GM19240 (cell line): ENCODE measurements around the gene SH3RF3.

Source experiments
- DNase-seq: peaks from one replicate; pipeline ENCODE4 v3.0.0; 2011; ENCODE audit warnings: low spot score; ENCODE audit not compliant: insufficient read length

SH3RF3 gene

DNA sequence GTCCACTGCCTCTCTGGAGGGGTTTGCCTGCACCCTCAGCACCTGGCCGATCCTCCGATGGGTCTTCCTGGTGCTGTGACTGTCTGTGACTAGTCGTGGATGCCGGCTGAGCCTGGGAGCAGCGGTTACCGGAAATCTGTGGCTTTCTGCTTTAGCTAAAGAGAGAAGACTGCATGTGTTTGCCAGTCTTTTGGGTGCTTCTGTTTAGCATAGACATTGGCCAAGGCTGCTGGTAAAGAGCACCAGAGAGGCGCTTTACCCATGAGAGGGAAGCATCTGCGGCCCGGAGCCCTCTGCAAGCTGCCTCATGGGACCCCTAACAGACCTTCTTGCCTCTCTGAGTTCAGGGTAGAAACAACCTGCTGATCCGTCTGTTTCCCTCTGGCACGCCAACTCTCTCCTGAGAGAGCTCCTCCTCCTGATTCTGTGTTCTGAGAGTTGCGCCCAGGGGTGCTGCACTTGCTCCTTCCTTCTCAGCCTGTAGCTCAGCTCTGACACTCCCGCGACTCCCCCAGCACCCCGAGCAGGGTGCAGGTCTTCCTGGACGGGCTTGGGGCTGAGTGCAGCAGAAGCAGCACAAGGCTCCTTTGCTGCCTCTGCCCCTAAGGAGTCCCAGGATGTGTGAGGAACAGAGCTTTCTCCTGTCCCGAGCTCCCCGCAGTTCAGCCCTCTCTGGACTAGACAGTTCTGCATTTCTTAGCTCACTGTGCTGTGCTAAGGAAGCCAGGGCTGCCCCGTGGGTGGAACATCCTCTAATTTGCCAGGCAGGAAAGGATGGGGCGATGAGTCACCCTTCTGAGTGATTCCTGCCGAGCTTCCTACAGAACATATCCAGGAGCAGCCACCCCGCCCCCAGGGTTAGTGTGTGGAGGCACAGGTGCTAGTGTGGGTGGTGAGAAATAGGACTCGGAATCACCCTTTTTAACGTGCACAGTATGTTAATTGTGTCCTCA lies 203.2 kb downstream of the SH3RF3 start:
- DNase-seq, result no peak

DNA sequence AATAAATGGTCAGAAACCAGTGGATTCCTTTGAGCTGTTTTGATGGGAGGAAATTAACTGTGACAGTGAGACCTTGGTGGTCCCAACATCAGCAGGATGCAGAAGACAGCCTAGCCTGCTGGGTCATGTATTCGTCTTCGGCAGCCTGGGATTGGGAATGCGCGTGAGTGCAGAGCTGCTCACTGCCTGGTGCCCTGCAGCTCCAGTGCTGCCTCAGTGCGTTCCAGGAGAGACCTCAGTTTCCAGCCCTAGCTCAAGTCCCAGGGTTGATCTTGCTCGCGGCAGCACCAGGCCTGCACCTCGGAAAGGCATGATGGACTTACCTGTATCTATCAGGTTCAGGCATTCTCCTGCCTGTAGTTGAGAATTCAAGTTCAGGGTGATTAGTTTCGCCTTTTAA lies 203.9 kb downstream of the SH3RF3 start:
- no peak for DNase-seq

DNA sequence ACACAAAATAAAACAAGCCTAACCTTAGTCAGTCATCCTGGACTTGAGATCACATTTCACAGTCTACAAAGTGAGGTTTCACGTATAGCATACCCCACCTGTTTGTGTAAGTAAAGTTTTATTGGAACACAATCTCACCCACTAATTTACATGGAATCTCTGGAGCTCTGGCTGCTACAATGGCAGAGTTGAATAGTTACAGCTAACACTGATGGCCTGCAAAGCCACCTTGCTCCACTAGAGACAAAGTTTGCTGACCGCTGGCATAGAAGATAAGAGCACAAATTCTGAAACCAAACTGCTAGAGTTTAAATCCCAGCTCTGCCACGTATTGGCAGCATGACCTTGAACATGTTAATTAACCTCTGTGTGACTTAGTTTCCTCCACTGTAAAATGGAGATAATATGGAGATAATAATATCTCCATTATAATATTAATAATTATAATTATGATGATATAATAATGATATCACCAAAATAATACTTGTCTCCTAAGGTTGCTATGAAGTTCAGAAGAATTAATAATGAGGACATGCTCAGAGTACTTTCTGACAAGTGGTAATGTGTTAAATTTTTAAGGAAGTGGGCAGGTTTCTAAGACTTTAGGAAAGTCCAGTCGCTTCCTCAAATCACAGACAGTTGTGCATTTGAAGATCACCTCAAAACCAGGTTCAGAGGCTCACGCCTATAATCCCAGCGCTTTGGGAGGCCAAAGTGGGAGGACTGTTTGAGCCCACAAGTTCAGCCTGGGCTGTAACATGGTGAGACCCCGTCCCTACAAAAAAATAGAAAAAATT lies 204.6 kb downstream of the SH3RF3 start:
- no peak for DNase-seq

DNA sequence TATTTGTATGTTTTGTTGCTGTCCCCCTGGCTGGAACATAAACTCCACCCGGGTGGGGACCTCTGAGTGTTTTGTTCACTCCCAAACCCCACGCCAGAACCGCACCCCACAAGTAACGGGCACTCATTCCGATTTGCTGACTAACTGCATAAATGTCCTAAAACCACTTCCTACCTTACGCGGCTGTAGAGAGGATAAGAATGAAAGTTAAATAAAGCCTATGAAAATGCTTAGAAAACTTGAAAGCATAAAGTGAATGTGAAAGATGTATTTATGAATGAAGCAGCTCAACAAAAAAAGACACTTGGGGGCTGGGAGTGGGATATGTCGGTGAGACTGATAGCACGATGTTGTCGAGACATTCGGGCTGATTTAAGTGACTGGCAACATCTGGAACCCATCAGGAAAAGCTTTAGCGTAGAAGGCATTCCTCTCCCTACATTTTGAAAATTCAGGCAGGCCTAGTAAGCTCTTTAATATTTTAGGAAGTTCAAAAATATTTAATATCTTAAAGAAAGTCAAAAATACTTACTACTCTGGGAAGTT lies 206.7 kb downstream of the SH3RF3 start:
- DNase-seq, result no peak

DNA sequence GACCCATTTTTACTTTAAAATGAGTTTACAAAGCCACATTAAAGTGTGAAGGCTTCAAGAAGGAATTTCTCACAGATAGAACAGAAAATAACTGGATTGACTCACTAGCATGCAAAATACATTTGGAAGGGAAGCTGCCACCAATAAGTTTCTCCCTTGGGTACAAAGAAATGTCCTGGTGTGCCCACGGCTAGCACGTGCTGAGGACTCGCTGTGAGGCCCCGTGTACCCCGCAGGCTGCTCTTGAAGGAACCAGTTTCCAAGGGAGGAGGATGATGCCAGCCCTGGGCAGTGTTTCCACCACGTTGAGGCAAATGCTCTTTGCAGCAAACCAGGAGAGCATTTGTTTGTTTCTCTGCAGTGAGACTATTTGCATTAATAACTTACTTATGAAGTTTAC lies 207.3 kb downstream of the SH3RF3 start:
- DNase-seq, result no peak

DNA sequence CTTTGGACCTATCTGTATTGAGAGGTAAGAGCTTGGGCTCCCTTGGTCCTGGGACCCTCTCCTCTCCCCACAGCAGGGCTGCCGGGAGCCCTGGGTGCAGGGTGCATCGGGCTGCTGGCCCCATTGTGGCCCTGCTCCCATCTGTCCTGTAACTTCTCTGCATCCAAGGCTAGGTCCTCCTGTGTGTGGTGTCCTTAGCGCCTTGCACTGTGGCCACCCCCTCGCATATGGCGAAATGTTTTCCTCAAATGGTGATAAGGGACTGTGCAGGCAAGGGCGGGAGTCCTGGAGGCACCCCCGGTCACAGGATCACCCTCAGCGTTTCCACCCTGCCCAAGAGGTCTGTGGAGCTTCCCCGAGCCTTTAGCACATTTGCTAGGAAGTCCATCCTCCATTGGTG lies 208.2 kb downstream of the SH3RF3 start:
- no peak for DNase-seq

DNA sequence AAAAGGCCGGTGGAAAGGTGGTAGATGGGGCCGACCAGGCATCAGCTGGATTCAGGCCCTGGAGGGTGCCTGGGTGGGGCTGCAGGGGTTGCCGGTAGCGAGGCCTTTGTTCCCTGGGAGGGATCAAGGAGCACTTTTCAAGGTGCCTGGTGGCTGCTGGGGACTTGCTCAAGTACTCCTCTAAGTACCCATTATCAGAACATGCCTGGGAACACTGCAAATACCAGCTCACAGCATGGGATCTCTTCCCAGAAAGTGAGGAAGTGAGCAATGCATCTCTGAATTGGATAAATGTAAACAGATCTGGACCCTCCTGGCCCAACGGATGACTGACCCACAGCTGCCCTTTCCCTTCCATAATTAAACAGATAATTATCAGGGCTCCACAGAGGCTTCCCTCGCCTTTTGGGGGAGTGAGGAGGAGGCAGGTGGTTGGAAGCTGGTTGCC lies 210.5 kb downstream of the SH3RF3 start:
- DNase-seq, result no peak

DNA sequence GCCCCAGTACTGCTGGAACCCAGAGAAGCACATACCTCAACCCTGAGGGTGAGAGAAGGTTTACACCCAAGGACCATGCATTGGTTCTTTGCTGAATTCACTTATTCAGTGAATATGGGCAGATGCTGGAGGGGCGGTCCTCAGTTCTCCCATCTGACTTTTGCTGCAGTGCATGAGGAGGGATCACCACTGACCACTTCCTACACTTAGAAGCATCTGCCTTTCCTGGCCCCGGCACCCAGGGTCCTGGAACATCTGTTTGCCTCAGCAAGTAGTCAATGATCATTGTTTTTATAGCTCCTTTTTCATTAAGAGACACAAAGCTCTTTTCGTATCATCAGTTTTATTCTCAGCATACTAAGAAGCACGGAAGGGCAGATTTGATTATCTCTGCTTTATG lies 211.4 kb downstream of the SH3RF3 start:
- DNase-seq, result no peak

DNA sequence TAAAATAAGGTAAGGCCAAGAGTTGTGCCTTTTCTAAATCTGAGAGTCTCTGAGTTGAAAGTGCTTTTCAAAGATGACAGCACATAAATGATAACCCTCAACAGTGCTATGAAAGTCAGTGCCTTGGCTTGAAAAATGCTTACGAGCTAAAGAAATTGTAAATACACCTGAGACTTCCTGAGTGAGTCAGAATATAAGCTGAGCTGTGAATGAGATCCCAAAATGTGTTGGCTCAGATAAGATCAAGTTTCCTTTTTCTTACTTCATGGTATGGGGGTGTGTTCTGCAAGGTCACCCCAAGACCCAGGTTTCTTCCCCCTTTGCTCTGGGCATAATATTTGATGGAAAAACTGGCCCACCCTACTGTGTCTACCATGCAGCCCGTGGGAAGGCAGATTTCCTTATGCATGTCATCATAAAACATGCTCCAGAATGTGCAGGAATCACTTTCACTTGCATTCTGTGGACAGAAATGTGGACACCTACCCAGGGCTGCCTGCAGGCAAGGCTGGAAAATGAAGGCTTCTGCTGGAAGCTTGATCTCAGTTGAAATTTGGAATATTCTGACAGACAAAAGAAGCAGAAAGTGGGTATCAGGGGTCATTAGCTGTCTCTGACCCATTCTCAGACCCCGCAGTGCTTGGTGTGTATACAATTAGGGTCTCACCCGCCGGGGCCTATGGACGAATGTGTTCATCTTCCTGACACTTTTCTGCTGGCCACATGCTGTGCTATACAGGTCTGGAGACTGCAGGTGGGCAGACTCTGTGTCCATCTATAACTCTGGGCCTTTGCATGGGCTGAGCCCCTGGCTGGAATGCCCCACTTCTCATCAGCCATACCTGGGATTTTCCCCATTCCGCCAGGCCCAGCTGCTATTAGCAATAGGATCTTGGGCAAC lies 212.6 kb downstream of the SH3RF3 start:
- no peak for DNase-seq

DNA sequence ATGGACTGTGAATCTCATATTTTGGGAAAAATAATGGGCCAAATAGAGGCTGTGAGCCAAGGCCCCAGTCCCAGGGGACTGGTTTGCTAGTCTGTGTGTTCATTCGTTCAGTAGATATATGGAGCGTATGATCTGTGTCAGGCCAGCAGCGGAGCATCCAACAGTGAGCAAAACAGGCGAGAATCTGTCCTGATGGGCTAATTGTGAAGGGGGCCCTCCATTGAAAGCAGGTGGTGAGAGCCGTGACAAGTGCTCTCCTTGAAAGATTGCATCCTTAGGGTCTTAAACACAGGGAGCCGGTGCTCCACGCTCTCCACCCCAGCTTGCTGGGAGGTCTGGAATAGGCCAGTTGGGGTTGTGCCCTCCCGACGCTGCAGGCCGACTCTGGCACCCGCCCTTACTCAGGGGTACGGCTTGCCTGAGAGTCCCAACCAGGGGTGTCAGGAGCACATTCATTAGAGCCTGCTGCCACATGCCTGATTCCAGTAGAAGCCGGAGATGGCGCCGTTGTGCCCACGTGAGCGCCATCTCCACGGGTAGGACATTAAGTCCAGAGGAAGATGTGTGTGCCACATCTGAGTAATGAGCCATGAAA lies 213.3 kb downstream of the SH3RF3 start:
- DNase-seq, result no peak

DNA sequence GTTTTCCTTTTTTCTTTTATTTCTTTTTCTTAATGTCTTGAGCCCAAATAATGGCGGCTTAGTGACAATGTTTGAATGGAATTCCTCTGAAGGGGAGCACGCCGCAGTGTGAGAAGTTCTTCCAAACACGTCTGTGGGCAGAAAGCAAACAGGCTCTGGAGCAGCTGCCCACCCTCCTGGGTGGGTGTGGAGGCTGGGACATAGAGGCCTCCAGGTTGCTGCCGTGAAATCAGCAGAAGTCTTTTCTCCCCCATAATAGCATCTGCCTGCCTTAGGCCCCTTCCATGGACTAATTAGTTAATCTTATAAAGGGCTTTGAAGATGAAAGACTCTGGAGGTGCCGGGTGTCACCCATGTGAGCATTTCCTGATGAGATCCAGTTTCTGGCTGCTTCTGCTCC lies 213.9 kb downstream of the SH3RF3 start:
- no peak for DNase-seq

DNA sequence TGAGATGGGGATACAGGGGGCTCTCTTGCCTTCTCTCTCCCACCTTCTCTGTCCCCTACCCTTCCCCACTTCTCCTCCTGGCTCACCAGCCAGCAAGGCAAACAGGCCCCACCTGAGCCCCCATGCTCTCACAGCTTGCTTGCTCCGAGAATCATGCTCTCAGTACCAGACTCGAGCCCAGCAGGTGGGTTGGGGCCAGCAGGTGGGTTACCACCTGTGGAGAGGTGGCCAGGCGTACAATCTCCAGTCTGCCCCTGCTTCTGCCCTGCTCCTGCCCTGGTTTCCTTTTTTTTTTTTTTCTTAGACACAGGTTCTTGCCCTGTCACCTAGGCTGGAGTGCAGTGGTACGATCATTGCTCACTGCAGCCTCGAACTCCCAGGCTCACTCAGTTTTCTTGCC lies 214.5 kb downstream of the SH3RF3 start:
- no peak for DNase-seq

DNA sequence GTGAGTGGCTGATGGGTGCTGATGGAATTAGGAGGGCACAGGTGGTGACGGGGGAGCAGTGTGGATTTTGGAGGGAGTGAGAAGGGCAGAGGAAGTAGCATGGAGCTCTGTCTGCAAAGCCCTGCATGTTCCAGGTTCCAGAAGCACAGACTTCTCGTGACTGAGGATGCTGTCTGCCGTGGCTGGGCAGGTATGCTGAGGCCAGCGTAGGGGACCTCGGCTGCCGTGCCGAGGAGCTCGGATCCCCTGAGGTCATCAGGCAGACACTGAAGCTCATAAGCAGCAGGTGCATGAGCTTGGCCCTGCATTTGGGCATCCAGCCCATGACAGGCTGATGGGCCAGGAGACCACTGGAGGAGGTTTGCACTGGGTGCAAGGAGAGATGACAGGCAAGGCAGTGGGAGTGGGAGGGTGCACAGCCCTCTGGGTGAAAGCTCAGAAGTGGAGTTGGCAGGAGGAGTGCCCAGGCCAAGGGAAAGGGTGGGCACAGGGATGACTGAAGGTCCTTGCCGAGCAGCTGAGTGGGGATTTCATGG lies 215.3 kb downstream of the SH3RF3 start:
- no peak for DNase-seq

DNA sequence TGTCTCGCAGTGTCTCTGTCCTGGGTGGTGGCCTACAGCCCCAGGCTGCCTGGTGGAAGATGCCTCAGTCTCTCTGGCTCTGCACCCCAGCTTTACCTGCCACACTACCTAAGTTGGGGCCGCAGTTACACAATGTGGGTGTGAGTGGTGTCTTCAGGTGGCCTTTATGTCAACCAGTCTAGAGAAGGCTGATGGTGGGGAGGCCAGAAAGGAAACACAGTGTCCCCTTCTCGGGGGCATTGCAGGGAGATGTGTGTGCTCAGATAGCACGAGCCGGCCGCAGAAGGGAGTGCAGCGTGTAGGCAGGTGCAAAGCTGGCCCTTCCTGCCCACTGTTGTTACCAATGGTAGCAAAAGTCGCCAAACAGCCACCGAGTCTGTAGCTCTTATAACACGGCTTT lies 216.1 kb downstream of the SH3RF3 start:
- DNase-seq, result no peak

DNA sequence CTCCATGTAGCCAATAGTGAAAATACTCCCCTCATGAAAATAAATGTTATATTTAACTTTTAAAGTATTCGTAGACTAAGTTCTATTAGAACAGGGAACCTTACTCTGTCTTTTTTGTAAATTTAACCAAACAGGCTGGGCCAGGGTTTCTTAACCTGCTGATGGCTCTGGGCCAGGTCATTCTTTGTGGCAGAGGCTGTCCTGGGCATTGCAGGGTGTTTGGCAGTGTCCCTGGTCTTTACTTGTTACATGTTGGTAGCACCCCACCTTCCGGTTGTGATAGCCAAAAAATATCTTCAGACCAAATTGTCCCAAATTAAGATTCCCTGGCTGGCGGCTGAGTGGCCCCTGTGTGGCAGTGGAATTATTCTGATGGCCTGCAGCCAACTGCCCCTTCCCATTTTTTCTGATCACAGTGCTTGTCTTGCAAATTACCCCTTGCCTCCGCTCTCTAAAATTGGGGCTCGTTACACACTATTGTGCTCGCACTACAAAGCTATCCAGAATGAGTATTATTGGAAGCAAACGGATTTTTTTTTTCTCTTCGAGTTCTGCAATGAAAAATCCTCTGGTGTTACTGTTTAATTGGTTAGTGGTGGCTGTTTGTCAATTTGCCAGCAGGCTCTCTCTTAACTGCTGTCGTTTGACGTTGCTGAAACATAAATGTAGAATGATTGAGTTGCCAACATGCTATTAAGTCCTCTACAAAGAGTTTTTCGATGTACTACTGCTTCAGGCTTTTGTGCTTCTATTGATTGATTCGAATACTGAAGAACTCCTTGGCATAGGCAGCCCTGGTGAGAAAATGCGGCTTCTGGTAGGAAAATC lies 216.9 kb downstream of the SH3RF3 start:
- DNase-seq, result no peak

DNA sequence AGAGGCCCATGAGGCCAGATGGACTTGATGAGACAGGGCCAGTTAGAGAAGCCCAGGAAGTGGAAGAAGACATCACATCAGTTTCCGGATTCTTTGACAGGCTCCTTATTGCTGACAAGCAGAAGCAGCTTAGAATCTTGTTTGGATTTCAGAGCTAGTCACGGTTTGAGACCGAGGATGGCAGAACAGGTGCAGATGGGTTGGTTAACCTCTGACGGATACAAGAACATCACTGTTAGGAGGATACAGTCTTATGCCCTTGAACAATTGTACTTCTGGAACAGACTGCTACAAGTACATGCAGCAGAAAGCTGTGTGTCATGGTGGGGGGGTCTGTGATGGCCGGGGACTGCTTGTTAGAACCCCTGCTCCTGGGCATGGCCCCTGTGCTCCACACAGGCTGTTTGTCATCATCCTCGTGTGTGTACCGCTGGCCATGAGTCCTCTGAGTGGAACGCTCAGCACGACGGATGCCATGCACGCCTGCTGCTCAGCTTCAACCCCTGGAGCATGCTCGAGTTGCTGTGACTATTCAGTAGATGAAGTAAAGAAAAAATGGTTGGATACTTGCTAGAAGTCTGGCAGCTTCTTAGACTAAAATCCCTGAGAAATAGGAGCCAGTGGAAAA lies 217.7 kb downstream of the SH3RF3 start:
- no peak for DNase-seq

DNA sequence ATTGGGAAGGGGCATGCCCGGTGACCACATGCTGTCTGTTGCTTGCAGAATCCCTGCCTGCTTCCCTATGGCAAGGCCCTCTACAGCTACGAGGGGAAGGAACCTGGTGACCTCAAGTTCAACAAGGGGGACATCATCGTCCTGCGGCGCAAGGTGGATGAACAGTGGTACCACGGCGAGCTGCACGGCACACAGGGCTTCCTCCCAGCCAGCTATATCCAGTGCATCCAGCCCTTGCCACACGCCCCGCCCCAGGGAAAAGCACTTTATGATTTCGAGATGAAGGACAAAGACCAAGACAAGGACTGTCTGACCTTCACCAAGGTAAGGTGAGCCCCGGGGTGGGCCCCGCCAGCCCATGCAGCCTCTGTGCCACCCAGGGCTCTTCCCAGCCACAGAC lies 218.6 kb downstream of the SH3RF3 start:
- no peak for DNase-seq

DNA sequence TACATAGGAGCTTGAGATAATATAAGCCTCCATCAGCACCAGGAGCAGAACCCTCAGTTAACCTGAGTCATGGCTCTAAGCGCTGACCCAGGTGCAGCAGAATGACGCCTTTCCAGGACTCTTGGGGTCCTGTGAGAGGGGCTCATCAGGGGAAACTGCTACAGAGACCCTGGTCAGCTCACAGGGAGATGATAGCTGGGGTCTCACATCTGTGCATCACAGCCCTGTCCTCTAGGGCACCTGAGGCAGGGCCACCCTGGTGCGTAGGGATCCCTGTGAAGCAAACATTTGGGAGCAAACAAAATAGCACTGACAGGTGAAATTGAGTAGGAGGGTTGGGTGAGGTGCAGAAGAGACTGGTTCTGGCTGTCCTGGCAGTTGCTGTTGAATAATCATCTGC lies 219.2 kb downstream of the SH3RF3 start:
- no peak for DNase-seq
